H1 (cell line): ENCODE results near the gene TMEM130. TPM values are rescaled to one million over a fixed set of nuclear protein-coding genes. Genes with fewer than 3 reads are reported as not detected.

Source experiments
- CBX8 ChIP-seq: fragments of 300-800, 300-1000 bp; sonication (generic); IDR thresholded peaks from 2 replicates; pipeline ENCODE4 v1.7.1; 2016; ENCODE audit warnings: low read depth, low read length, borderline replicate concordance
- GABPA ChIP-seq: IDR thresholded peaks from 2 replicates; pipeline ENCODE4 v1.6.1; 2011; ENCODE audit warnings: mild to moderate bottlenecking, low read length, moderate library complexity, borderline replicate concordance; ENCODE audit not compliant: insufficient read depth
- TAF1 ChIP-seq: IDR thresholded peaks from 2 replicates; pipeline ENCODE4 v1.6.1; 2011; ENCODE audit warnings: mild to moderate bottlenecking, low read depth, low read length
- polyA plus RNA-seq, 7 experiments: library from polyadenylated mRNA; depleted of rRNA in 3 of 7; stranded (reverse) in 5 of 7; unstranded in 2 of 7; fragments of >200 nt in 5 of 7; fragments of 200-250 nt in 2 of 7; gene quantifications; 1 replicate in 5 of 7; 2 replicates in 1 of 7; 4 replicates in 1 of 7; pipeline versions ENCODE4 v1.2.1 to v1.2.3, GENCODE V29; 2011 to 2013; ENCODE audit warnings: missing spikeins in 2 of 7, mixed read lengths in 2 of 7
- total RNA-seq: library from RNA; stranded (reverse); fragmentation: NEBNext Ultra II Directional; extraction: Animal tissue kit (Norgen Biotek cat#: 25700); gene quantifications from 2 replicates; pipeline ENCODE4 v1.2.1, GENCODE V29; 2021
- TF ChIP-seq, protein P1 (sequence below): IDR thresholded peaks from 2 replicates; pipeline ENCODE4 v1.6.1; 2011; ENCODE audit warnings: low read depth, mild to moderate bottlenecking, low read length; ENCODE audit not compliant: insufficient read depth
- TF ChIP-seq, protein P2 (sequence below): IDR thresholded peaks from 2 replicates; pipeline ENCODE4 v1.6.1; 2012; ENCODE audit warnings: low read length, inconsistent platforms

Gene TMEM130
- total and polyA plus RNA-seq, 2 of the 8 experiments (the other 6 are each of a cell fraction or from before 2014, with no cell fraction given): 2.9 to 6.6 TPM

DNA sequence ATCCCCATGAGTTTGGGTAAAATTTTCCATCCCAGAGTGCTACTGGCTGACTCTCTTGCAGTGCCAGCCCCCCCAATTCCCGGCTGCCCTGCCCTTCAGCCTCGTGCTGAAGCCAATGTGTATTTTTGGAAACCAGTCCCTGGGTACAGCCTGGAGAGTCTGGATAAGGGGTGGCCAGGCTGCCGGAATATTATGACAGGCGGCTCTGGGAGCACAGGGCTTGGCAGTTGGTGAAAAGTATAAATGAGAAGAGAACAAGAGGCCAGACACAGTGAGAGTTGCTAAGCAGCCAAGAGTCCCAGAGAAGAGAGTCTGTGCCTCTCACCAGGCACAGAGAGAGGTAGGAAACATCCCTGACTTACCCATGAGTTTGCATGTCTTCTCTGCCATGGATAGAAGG is 53.6 kb downstream of the TMEM130 start (continued):
- TF ChIP-seq, protein P1, sequence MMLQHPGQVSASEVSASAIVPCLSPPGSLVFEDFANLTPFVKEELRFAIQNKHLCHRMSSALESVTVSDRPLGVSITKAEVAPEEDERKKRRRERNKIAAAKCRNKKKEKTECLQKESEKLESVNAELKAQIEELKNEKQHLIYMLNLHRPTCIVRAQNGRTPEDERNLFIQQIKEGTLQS: no peak
- TF ChIP-seq GABPA (no peak), CBX8 (no peak), TAF1 (no peak)
- TF ChIP-seq, protein P2, sequence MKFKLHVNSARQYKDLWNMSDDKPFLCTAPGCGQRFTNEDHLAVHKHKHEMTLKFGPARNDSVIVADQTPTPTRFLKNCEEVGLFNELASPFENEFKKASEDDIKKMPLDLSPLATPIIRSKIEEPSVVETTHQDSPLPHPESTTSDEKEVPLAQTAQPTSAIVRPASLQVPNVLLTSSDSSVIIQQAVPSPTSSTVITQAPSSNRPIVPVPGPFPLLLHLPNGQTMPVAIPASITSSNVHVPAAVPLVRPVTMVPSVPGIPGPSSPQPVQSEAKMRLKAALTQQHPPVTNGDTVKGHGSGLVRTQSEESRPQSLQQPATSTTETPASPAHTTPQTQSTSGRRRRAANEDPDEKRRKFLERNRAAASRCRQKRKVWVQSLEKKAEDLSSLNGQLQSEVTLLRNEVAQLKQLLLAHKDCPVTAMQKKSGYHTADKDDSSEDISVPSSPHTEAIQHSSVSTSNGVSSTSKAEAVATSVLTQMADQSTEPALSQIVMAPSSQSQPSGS: no peak
